Heart right ventricle (tissue), 16 donors: Measurements from ENCODE around the gene BSND. TPM values are rescaled to one million over a fixed set of nuclear protein-coding genes. Genes with fewer than 3 reads are reported as not detected.

ENCODE experiments used
- ATAC-seq, 8 donors: fragments of 200-7000 bp; cut with Tn5 transposase; one replicate each; pipeline ENCODE4 v1.9.1; 2020; ENCODE audit warnings: mild to moderate bottlenecking in 8 of 8, moderate library complexity in 8 of 8, moderate number of reproducible peaks in 1 of 8
- DNase-seq, 2 donors: peaks; one replicate each; pipeline ENCODE4 v3.0.0-alpha.2; 2020
- H3K27ac ChIP-seq, 10 donors: fragments of 200-600 bp; sonication (generic) in 2 of 10; one replicate each; pipeline versions ENCODE4 v1.5.0 to v1.8.0; 2020 to 2022; ENCODE audit warnings: mild to moderate bottlenecking in 3 of 10
- H3K27me3 ChIP-seq, 7 donors: fragments of 200-600 bp; one replicate each; pipeline ENCODE4 v1.8.0; 2021 to 2022; ENCODE audit warnings: mild to moderate bottlenecking in 2 of 7
- H3K36me3 ChIP-seq, 9 donors: fragments of 200-600 bp; sonication (generic) in 1 of 9; one replicate each; pipeline versions ENCODE4 v1.5.0 to v1.8.0; 2020 to 2022; ENCODE audit warnings: mild to moderate bottlenecking in 2 of 9
- H3K4me1 ChIP-seq, 9 donors: fragments of 200-600 bp; sonication (generic) in 1 of 9; one replicate each; pipeline versions ENCODE4 v1.5.0 to v1.8.0; 2020 to 2022; ENCODE audit warnings: mild to moderate bottlenecking in 4 of 9
- H3K4me3 ChIP-seq, 10 donors: fragments of 200-600 bp; sonication (generic) in 2 of 10; one replicate each; pipeline versions ENCODE4 v1.5.0 to v1.8.0; 2020 to 2022; ENCODE audit warnings: mild to moderate bottlenecking in 7 of 10, moderate library complexity in 2 of 10
- H3K9me3 ChIP-seq, 11 donors: fragments of 200-600 bp in 10 of 11; sonication (generic) in 2 of 11; one replicate each; pipeline versions ENCODE4 v1.5.0 to v1.8.0; 2013 to 2022; ENCODE audit warnings: mild to moderate bottlenecking in 2 of 11, control low read depth in 1 of 11, moderate library complexity in 1 of 11
- WGBS, 2 donors: extraction: QIAGEN DNeasy Blood & Tissue Kit; methylation state at CpG; one replicate each; pipeline ENCODE4 v1.1.7; 2013; ENCODE audit warnings: inconsistent platforms in 1 of 2; 5-methylcytosine and 5-hydroxymethylcytosine counted together
- intact Hi-C, 10 donors: fragments of 100-400 bp; cut with DNase I; formaldehyde crosslinking; loops; one replicate each; pipeline versions ENCODE4 v1.11.1 to v1.14.2; 2022
- polyA plus RNA-seq, 2 donors: library from polyadenylated mRNA; stranded (reverse); fragments of 200-250 nt; gene quantifications; one replicate each; pipeline ENCODE4 v1.2.3, GENCODE V29; 2013
- total RNA-seq, 10 donors: library from RNA; stranded (reverse); fragmentation: NEBNext Ultra II Directional in 3 of 10; extraction: Animal tissue kit (Norgen Biotek cat#: 25700) in 3 of 10; gene quantifications; one replicate each; pipeline versions ENCODE4 v1.2.1 to v1.2.4, GENCODE V29; 2021 to 2023
- TF ChIP-seq, protein P1 (sequence below), 9 donors: fragments of 200-600 bp; sonication (generic) in 2 of 9; IDR thresholded peaks; one replicate each; pipeline versions ENCODE4 v1.5.0 to v1.8.0; 2021 to 2022; ENCODE audit warnings: antibody characterized with exemption in 9 of 9, mild to moderate bottlenecking in 5 of 9, moderate library complexity in 1 of 9
- donor health status: Arrhythmogenic right ventricular cardiomyopathy.
- donor health status: ischemic (EF 13 %, LVEDD 7.1; RV severe dilation, severe dysfunction).
- donor health status: healthy with polysubstance abuse.
- donor health status: DM: no; HTN: yes; CAD: no.
- donor health status: DM: no; HTN: no; CAD: no.
- donor health status: ischemic (EF 25% LVEDD 6.9; RV normal size, moderate dysfunction).
- donor health status: ischemic (EF 25% LVEDD 5.7; RV mildly dilated, moderate dysfunction).
- donor health status: healthy.
- donor health status: DM: yes; HTN: yes; CAD: no.
- donor health status: Ischemic cardiomyopathy.
- donor health status: ischemic (EF 35%, LVEDD 5.7; RV mildly dilated, moderate dysfunction).
- donor health status: nonischemic (EF 11% LVEDD 7.7; RV severe dilation, severe dysfunction).
- donor health status: DM: yes; HTN: yes; CAD: no.
- donor health status: PGD.
- donor health status: ischemic (EF 29% LVEDD 5.4; RV normal size, mild dysfunction).
- donor health status: nonischemic (EF 23%, LVEDD 6.1; RV moderate dilation, normal function).

BSND gene
- total and polyA plus RNA-seq, 12 donors, result not detected

DNA sequence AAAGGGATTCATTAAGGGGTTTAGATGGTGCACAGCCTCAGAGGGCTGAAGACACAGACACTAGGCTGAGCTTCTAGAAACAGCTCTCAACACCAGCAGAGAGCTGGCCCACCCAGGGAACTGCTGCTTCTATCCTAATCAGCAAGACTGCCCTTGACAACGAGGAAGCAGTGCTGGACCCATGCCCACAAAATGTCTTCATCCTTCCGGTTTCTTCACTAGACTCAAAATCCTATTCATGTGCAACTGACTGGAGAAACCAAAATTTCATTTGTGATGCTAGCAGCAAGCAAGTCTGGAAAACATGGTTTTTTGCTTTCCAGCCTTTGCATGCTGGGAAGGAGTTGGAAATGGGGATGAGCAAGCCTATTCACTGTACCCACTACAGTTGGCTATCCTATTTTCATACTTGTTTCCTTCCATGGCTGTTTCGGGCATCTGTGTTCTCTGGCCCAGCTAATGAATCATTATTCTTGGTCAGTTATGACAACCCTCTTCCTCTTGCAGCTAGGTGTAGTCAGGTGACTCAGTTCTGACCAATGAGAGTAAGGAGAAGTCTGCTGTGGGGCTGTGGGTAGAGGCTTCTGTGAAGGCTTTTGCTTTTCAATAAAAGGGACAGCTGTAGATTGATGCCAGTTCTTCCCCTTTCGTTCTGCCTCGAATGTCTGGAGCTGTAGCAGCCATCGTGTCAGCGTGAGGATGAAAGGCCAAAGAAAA lies 33.0 kb upstream of the BSND start:
- Histone ChIP-seq H3K36me3 (no peaks in the 10 kb centered on the region), H3K27me3 (peaks cover 0 to 10% (median 5%) of the 10 kb centered on the region in 7 donors), H3K27ac (peak overlapping the region in 1 of 10 donors; percentile 4), H3K4me1 (peaks cover 0 to 23% (median 0%) of the 10 kb centered on the region in 9 donors), H3K9me3 (no peaks in the 10 kb centered on the region), H3K4me3 (no peak overlapping the region)
- 57 to 58% methylated on average over 7 of the region's 7 CpGs for WGBS, 2 donors
- TF ChIP-seq, protein P1, sequence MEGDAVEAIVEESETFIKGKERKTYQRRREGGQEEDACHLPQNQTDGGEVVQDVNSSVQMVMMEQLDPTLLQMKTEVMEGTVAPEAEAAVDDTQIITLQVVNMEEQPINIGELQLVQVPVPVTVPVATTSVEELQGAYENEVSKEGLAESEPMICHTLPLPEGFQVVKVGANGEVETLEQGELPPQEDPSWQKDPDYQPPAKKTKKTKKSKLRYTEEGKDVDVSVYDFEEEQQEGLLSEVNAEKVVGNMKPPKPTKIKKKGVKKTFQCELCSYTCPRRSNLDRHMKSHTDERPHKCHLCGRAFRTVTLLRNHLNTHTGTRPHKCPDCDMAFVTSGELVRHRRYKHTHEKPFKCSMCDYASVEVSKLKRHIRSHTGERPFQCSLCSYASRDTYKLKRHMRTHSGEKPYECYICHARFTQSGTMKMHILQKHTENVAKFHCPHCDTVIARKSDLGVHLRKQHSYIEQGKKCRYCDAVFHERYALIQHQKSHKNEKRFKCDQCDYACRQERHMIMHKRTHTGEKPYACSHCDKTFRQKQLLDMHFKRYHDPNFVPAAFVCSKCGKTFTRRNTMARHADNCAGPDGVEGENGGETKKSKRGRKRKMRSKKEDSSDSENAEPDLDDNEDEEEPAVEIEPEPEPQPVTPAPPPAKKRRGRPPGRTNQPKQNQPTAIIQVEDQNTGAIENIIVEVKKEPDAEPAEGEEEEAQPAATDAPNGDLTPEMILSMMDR (IDR thresholded peaks at IDR 0.05), result no peak
- intact Hi-C loops, result no loop called here
- ATAC-seq (peak in 4 of 8 donors; percentile 35 to 71 (median 50)), DNase-seq (peak; percentile 32 to 50)

DNA sequence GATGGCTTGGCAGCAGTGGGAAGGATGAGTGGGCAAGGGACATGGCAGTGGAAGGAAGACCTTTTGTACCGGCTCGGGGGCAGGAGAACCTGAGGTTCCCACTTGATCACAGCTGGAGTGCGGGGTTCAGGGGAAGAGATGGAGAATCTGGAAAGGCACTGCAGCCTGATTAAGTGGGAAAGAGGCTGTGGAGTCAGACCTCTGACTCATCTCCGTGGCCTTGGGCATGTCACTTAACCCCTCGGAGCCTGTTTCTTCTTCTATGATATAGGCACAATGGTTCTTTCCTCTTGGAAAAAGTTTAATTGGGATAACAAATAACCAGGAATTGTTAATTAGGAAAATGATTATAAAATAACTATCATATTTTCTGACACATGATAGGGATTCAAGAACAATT lies 31.4 kb upstream of the BSND start:
- H3K27ac ChIP-seq, result no peak overlapping the region
- 78 to 79% methylated on average over 5 of the region's 5 CpGs for WGBS, 2 donors
- H3K4me3 ChIP-seq, result no peak overlapping the region
- H3K36me3 ChIP-seq, result no peaks in the 10 kb centered on the region
- intact Hi-C loops, result no loop called here
- peaks cover 0 to 18% (median 3%) of the 10 kb centered on the region in 7 donors for H3K27me3 ChIP-seq
- TF ChIP-seq, protein P1 (IDR thresholded peaks at IDR 0.05), result no peak
- DNase-seq (no peak), ATAC-seq (no peak)
- no peaks in the 10 kb centered on the region for H3K9me3 ChIP-seq
- peaks cover 0 to 29% (median 0%) of the 10 kb centered on the region in 9 donors for H3K4me1 ChIP-seq

DNA sequence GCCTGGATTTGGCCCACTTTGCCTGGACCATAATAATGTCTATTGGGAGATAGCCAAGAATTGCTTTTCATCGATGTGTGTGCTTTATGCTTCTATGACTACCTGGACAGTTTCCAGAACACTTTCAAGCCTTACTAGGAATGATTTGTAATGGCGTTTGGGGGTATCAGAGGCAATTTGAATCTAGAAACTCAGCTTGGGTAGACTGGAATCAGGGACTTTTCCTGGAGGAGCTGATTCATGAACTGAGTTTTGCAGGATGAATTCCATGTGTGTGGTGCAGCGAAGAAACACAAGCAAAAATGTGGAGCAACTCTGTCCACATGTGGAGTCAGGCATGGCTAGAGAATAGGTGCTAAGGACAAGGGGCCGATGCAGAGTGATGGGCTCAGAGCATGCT lies 30.2 kb upstream of the BSND start:
- ATAC-seq, result no peak

DNA sequence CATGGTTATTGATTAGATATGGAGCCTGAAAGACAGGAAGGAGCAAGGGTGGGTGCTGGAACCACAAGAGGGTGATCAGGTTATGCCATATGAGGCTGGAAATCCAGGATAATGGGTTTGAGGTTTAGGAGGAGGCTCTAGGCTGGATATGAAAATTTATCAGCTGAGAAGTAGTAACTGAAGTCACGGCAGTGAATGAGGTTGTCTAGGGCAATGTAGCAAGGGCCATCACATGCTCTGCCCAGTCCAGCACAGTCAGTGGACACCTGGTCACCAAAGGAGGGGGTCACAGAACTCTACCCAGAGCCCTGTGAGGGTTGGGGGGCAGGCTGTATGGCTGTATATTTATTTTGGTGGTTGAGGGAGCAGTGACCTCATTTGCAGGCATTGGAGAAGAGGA lies 28.9 kb upstream of the BSND start:
- Histone ChIP-seq H3K27me3 (peaks cover 0 to 14% (median 5%) of the 10 kb centered on the region in 7 donors), H3K4me3 (no peak overlapping the region), H3K27ac (no peak overlapping the region), H3K9me3 (no peaks in the 10 kb centered on the region), H3K4me1 (peaks cover 0 to 29% (median 0%) of the 10 kb centered on the region in 9 donors), H3K36me3 (no peaks in the 10 kb centered on the region)
- WGBS, 2 donors, result 88 to 94% methylated on average over 1 of the region's 1 CpG
- no peak for ATAC-seq
- TF ChIP-seq, protein P1 (IDR thresholded peaks at IDR 0.05), result no peak
- no peak for DNase-seq
- intact Hi-C loops, result no loop called here

More for the DNA sequence above, 30.2 kb upstream of the BSND start:
- peaks cover 0 to 29% (median 0%) of the 10 kb centered on the region in 9 donors for H3K4me1 ChIP-seq
- H3K9me3 ChIP-seq, result no peaks in the 10 kb centered on the region
- no peaks in the 10 kb centered on the region for H3K36me3 ChIP-seq
- no peak for DNase-seq
- TF ChIP-seq, protein P1 (IDR thresholded peaks at IDR 0.05), result no peak
- 68 to 80% methylated on average over 4 of the region's 4 CpGs for WGBS, 2 donors
- H3K27me3 ChIP-seq, result peaks cover 0 to 18% (median 5%) of the 10 kb centered on the region in 7 donors
- H3K27ac ChIP-seq, result no peak overlapping the region
- intact Hi-C loops, result no loop called here
- no peak overlapping the region for H3K4me3 ChIP-seq
